Nephron (organoid): ENCODE data around the gene DOC2A.

ENCODE experiments used
- H3K27ac Mint-ChIP-seq, 3 experiments: 2 replicates each; pipeline ENCODE4 v1.8.0; 2020; ENCODE audit warnings: mixed read lengths in 3 of 3, mild to moderate bottlenecking in 2 of 3, moderate library complexity in 1 of 3
- H3K27me3 Mint-ChIP-seq: 2 replicates; pipeline ENCODE4 v1.8.0; 2021; ENCODE audit warnings: low read depth, mild to moderate bottlenecking, moderate library complexity, mixed read lengths
- H3K36me3 Mint-ChIP-seq: 2 replicates; pipeline ENCODE4 v1.8.0; 2020; ENCODE audit warnings: low read depth, mixed read lengths
- H3K4me1 Mint-ChIP-seq: 2 replicates; pipeline ENCODE4 v1.8.0; 2020; ENCODE audit warnings: mixed read lengths
- H3K4me3 Mint-ChIP-seq, 3 experiments: 2 replicates each; pipeline ENCODE4 v1.8.0; 2020; ENCODE audit warnings: mild to moderate bottlenecking in 3 of 3, mixed read lengths in 3 of 3, moderate library complexity in 2 of 3
- H3K9me3 Mint-ChIP-seq: 2 replicates; pipeline ENCODE4 v1.8.0; 2020; ENCODE audit warnings: mixed read lengths
- CTCF ChIP-seq, 3 experiments: fragments of 200-600 bp; sonication (generic); IDR thresholded peaks; one replicate each; pipeline ENCODE4 v1.5.0; 2021; ENCODE audit warnings: antibody characterized with exemption in 3 of 3; ENCODE audit not compliant: unreplicated experiment in 3 of 3

DOC2A gene

DNA sequence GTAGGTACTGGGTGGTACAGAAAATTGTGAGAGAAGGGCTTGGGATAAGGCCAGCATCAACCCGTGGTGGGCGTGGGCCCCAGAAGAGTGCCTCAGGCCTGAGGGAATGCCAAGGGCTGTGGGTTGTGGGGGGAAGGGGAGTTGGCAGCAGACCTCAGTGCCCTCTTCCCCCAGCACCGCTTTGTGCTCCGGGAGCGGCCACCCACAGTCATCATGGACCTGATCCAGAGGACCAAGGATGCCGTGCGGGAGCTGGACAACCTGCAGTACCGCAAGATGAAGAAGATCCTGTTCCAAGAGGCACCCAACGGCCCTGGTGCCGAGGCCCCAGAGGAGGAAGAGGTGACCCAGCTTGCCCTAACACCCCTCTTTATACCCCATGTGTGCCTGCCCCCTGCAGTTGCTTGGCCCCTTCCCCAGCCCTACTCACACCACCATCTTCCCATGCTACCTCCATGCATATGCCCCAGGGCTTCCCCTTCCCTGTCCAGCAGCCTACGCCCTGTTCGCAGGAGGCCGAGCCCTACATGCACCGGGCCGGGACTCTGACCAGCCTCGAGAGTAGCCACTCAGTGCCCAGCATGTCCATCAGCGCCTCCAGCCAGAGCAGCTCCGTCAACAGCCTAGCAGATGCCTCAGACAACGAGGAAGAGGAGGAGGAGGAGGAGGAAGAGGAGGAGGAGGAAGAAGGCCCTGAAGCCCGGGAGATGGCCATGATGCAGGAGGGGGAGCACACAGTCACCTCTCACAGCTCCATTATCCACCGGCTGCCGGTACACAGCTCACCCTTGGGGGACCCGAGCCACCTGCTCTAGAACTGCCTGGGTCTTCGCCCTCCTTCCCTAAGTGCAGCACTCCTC, 28.0 kb downstream of the DOC2A start:
- TF ChIP-seq CTCF (IDR thresholded peaks at IDR 0.05; ENCODE audit: unreplicated experiment in 3 of 3), result no peak
- no peaks in the 10 kb centered on the region for H3K9me3 Mint-ChIP-seq
- H3K4me3 Mint-ChIP-seq, result no peak overlapping the region
- no peak overlapping the region for H3K27ac Mint-ChIP-seq
- H3K36me3 Mint-ChIP-seq, result peaks cover 69% of the 10 kb centered on the region
- H3K4me1 Mint-ChIP-seq, result no peaks in the 10 kb centered on the region
- no peaks in the 10 kb centered on the region for H3K27me3 Mint-ChIP-seq

GRCh38 chr16:29978564-29979270, 32.1 kb downstream of the DOC2A start:
- H3K4me1 Mint-ChIP-seq, result peaks cover 27% of the 10 kb centered on the region
- no peaks in the 10 kb centered on the region for H3K9me3 Mint-ChIP-seq
- no peak overlapping the region for H3K27ac Mint-ChIP-seq
- peaks cover 42% of the 10 kb centered on the region for H3K36me3 Mint-ChIP-seq
- peak overlapping the region in 1 of 3 experiments; percentile 46 for H3K4me3 Mint-ChIP-seq
- no peaks in the 10 kb centered on the region for H3K27me3 Mint-ChIP-seq
- no peak for TF ChIP-seq CTCF (IDR thresholded peaks at IDR 0.05; ENCODE audit: unreplicated experiment in 3 of 3)

DNA sequence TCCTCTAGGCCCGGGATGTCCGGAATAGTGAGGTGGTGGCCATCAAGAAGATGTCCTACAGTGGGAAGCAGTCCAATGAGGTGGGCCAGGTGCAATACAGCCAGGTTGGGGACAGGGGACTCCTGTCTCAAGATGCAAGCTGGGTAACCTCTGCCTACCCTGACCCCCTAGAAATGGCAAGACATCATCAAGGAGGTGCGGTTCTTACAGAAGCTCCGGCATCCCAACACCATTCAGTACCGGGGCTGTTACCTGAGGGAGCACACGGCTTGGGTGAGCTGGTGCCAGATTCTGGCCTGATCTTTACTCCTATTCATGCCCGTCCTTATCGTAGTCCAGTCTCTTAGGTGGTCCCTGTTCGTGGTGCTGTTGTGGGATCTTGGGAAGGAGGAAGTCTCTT, 32.7 kb downstream of the DOC2A start:
- peak overlapping the region; percentile 42 to 58 (median 51) for H3K4me3 Mint-ChIP-seq
- peaks cover 27% of the 10 kb centered on the region for H3K4me1 Mint-ChIP-seq
- no peak overlapping the region for H3K27ac Mint-ChIP-seq
- peaks cover 2% of the 10 kb centered on the region for H3K9me3 Mint-ChIP-seq
- TF ChIP-seq CTCF (IDR thresholded peaks at IDR 0.05; ENCODE audit: unreplicated experiment in 3 of 3), result no peak
- no peaks in the 10 kb centered on the region for H3K27me3 Mint-ChIP-seq
- peaks cover 41% of the 10 kb centered on the region for H3K36me3 Mint-ChIP-seq

DNA sequence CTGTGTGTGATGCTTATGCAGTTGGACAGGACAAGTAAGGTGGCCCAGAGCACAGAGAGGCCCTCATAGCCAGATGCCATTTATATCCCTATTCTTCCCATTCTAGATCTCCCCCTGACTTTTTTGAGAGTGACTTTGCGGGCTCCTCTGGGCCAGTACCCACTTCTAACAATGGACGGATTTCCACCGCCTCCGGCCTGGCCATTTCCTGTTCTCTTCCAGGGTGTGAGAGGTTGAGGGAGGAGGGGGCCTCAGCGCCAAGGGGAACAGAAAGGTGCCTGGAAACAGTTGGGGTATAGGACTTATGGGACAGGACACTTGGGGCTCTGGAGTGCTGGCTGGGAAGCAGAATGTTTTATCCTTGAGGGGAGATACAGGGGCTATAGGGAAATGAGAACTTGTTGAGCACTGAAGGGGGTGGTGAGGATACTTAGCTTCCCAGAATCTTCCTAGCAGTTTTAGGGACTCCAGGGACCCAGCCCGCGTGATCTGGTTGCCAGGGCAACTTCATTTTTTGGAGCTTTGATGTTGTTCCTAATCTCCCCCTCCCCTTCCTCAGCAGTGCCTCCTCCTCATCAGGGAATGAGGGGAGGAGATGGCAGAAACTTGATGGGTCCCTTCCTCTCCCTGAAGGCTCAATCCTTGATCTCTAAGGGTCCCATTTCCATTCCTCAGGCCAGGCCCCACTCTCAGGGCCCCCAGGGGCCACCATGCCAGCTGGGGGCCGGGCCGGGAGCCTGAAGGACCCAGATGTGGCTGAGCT, 33.6 kb downstream of the DOC2A start:
- H3K4me1 Mint-ChIP-seq, result peaks cover 27% of the 10 kb centered on the region
- H3K27me3 Mint-ChIP-seq, result no peaks in the 10 kb centered on the region
- TF ChIP-seq CTCF (IDR thresholded peaks at IDR 0.05; ENCODE audit: unreplicated experiment in 3 of 3), result no peak
- H3K4me3 Mint-ChIP-seq, result peak overlapping the region; percentile 95 to 100 (median 96)
- H3K9me3 Mint-ChIP-seq, result peaks cover 5% of the 10 kb centered on the region
- H3K36me3 Mint-ChIP-seq, result peaks cover 44% of the 10 kb centered on the region
- H3K27ac Mint-ChIP-seq, result peak overlapping the region; percentile 39 to 75 (median 63)

GRCh38 chr16:29975811-29976511, 34.9 kb downstream of the DOC2A start:
- Mint-ChIP-seq H3K36me3 (peaks cover 49% of the 10 kb centered on the region), H3K4me1 (peaks cover 27% of the 10 kb centered on the region), H3K27ac (peak overlapping the region; percentile 25 to 75 (median 63)), H3K4me3 (peak overlapping the region; percentile 95 to 100 (median 96)), H3K27me3 (no peaks in the 10 kb centered on the region), H3K9me3 (peaks cover 5% of the 10 kb centered on the region)
- no peak for TF ChIP-seq CTCF (IDR thresholded peaks at IDR 0.05; ENCODE audit: unreplicated experiment in 3 of 3)
